HT1080 (cell line): ENCODE measurements around the gene NUP62. TPM values are rescaled to one million over a fixed set of nuclear protein-coding genes. Genes with fewer than 3 reads are reported as not detected.

Experiments used
- total RNA-seq: library from RNA; depleted of rRNA; stranded (reverse); fragments of >200 nt; shearing (Covaris generic); gene quantifications from 2 replicates; pipeline ENCODE4 v1.2.3, GENCODE V29; 2014; rRNA removed

Gene NUP62
- total RNA-seq, 1 experiment from 2014 or later = 91.9 TPM

Other genes with a start within 250 kb of the NUP62 start
- 9.6 and 11.1 TPM in 2 replicates for gene ADM5, start 239.9 kb downstream of the NUP62 start, total RNA-seq
- 0.84 TPM in 1 of 2 replicates, not detected in the other for gene CPT1C, start 238.4 kb downstream of the NUP62 start, total RNA-seq
- gene TSKS, start 166.2 kb downstream of the NUP62 start, total RNA-seq = not detected in 2 replicates
- gene AP2A1, start 162.5 kb downstream of the NUP62 start, total RNA-seq = 63.5 and 75.0 TPM in 2 replicates
- 69.5 and 72.2 TPM in 2 replicates for gene FUZ, start 116.2 kb downstream of the NUP62 start, total RNA-seq
- gene MED25, start 111.2 kb downstream of the NUP62 start, total RNA-seq = 15.3 and 18.7 TPM in 2 replicates
- 63.8 and 77.1 TPM in 2 replicates for gene PTOV1, start 78.3 kb downstream of the NUP62 start, total RNA-seq
- 55.5 and 57.2 TPM in 2 replicates for gene PNKP, start 61.9 kb downstream of the NUP62 start, total RNA-seq
- gene AKT1S1, start 52.1 kb downstream of the NUP62 start, total RNA-seq = 30.4 and 46.2 TPM in 2 replicates
- 5.5 and 9.8 TPM in 2 replicates for gene TBC1D17, start 51.8 kb downstream of the NUP62 start, total RNA-seq
- gene IL4I1, start 32.6 kb downstream of the NUP62 start, total RNA-seq = 0.13 and 0.24 TPM in 2 replicates
- 13.6 and 17.4 TPM in 2 replicates for gene ATF5, start 299 bp downstream of the NUP62 start, total RNA-seq
- gene SIGLEC11, start 31.7 kb upstream of the NUP62 start, total RNA-seq = not detected in 2 replicates
- 18.9 and 20.9 TPM in 2 replicates for gene VRK3, start 95.9 kb upstream of the NUP62 start, total RNA-seq
- gene ZNF473, start 96.5 kb upstream of the NUP62 start, total RNA-seq = 10.1 and 10.4 TPM in 2 replicates
- not detected in 2 replicates for gene IZUMO2, start 233.8 kb upstream of the NUP62 start, total RNA-seq